Endodermal cell (in vitro differentiated cells): ENCODE data around the gene NPAS3. TPM values are rescaled to one million over a fixed set of nuclear protein-coding genes. Genes with fewer than 3 reads are reported as not detected.

ENCODE experiments used
- DNase-seq: peaks from one replicate; pipeline ENCODE4 v3.0.0-alpha.2; 2017
- H3K27ac ChIP-seq: 2 replicates; pipeline ENCODE4 v1.5.1; 2013; ENCODE audit warnings: mild to moderate bottlenecking, low read depth, low read length, moderate library complexity
- H3K27me3 ChIP-seq: 2 replicates; pipeline ENCODE4 v1.6.1; 2013; ENCODE audit warnings: mild to moderate bottlenecking, low read length, moderate library complexity; ENCODE audit not compliant: insufficient read depth, control insufficient read depth, poor library complexity, severe bottlenecking
- H3K36me3 ChIP-seq: 2 replicates; pipeline ENCODE4 v1.7.0; 2013; ENCODE audit warnings: mild to moderate bottlenecking, low read length, moderate library complexity; ENCODE audit not compliant: control insufficient read depth, insufficient read depth
- H3K4me1 ChIP-seq: one replicate; pipeline ENCODE4 v1.7.0; 2013; ENCODE audit warnings: low read length; ENCODE audit not compliant: control insufficient read depth, insufficient read depth
- H3K4me3 ChIP-seq: 2 replicates; pipeline ENCODE4 v1.5.1; 2013; ENCODE audit warnings: mild to moderate bottlenecking, low read length, moderate library complexity
- H3K9ac ChIP-seq: 2 replicates; pipeline ENCODE4 v1.6.1; 2013; ENCODE audit warnings: mild to moderate bottlenecking, low read length, moderate library complexity; ENCODE audit not compliant: poor library complexity, severe bottlenecking; ENCODE audit errors: extremely low read depth
- H3K9me3 ChIP-seq: 2 replicates; pipeline ENCODE4 v1.6.1; 2013; ENCODE audit warnings: mild to moderate bottlenecking, low read length, moderate library complexity; ENCODE audit not compliant: control insufficient read depth
- H3K27ac Mint-ChIP-seq: 2 replicates; pipeline ENCODE4 v1.8.0; 2020; ENCODE audit warnings: mixed read lengths
- H3K27me3 Mint-ChIP-seq: 2 replicates; pipeline ENCODE4 v1.8.0; 2021; ENCODE audit warnings: mild to moderate bottlenecking, mixed read lengths; ENCODE audit not compliant: insufficient read depth
- H3K36me3 Mint-ChIP-seq: 2 replicates; pipeline ENCODE4 v1.8.0; 2020; ENCODE audit warnings: low read depth, mixed read lengths
- H3K4me1 Mint-ChIP-seq: 2 replicates; pipeline ENCODE4 v1.8.0; 2020; ENCODE audit warnings: mixed read lengths
- H3K4me3 Mint-ChIP-seq: 2 replicates; pipeline ENCODE4 v1.8.0; 2020; ENCODE audit warnings: mild to moderate bottlenecking, moderate library complexity, mixed read lengths
- H3K9me3 Mint-ChIP-seq: 2 replicates; pipeline ENCODE4 v1.8.0; 2020; ENCODE audit warnings: mild to moderate bottlenecking, mixed read lengths
- CTCF ChIP-seq: fragments of 200-600 bp; sonication (generic); conservative IDR thresholded peaks from 2 replicates; pipeline ENCODE4 v1.5.0; 2021; ENCODE audit warnings: antibody characterized with exemption, mild to moderate bottlenecking
- WGBS, 2 experiments: methylation state at CpG; one replicate each; pipeline versions ENCODE4 v1.1.5 to v1.1.7; 2013; ENCODE audit warnings: missing lambda C conversion rate in 2 of 2, mixed read lengths in 1 of 2; ENCODE audit not compliant: insufficient coverage in 1 of 2, insufficient read length in 1 of 2; 5-methylcytosine and 5-hydroxymethylcytosine counted together
- total RNA-seq, 2 donors: library from RNA; stranded (reverse); fragmentation: NEBNext Ultra II Directional in 1 of 2; extraction: Animal tissue kit (Norgen Biotek cat#: 25700) in 1 of 2; gene quantifications; 2 replicates in 1 of 2; 3 replicates in 1 of 2; pipeline ENCODE4 v1.2.1, GENCODE V29; 2021

Gene NPAS3
- total RNA-seq, 2 donors from 2014 or later, result 1.4 to 1.6 TPM

- H3K27ac Mint-ChIP-seq, result no peak overlapping the region
Measured at GRCh38 chr14:33029511-33029910, 90.8 kb downstream of the NPAS3 start.

GRCh38 chr14:33030386-33030785, 91.7 kb downstream of the NPAS3 start:
- DNase-seq, result no peak
- 71 to 93% methylated on average over 1 to 4 of the region's 4 CpGs for WGBS, 2 experiments
- Mint-ChIP-seq H3K4me1 (peaks cover 7% of the 10 kb centered on the region), H3K4me3 (no peak overlapping the region), H3K27me3 (no peaks in the 10 kb centered on the region), H3K36me3 (no peaks in the 10 kb centered on the region), H3K9me3 (peaks cover 3% of the 10 kb centered on the region), H3K27ac (no peak overlapping the region)
- TF ChIP-seq CTCF, result no peak
- H3K4me3 ChIP-seq, result no peak overlapping the region
- H3K27me3 ChIP-seq, result no peaks in the 10 kb centered on the region
- no peak overlapping the region for H3K9ac ChIP-seq
- no peaks in the 10 kb centered on the region for H3K36me3 ChIP-seq
- H3K4me1 ChIP-seq, result no peaks in the 10 kb centered on the region
- H3K27ac ChIP-seq, result no peak overlapping the region
- H3K9me3 ChIP-seq, result no peaks in the 10 kb centered on the region

More at GRCh38 chr14:33029511-33029910, 90.8 kb downstream of the NPAS3 start:
- Mint-ChIP-seq H3K4me3 (no peak overlapping the region), H3K36me3 (no peaks in the 10 kb centered on the region), H3K9me3 (peaks cover 3% of the 10 kb centered on the region), H3K27me3 (no peaks in the 10 kb centered on the region), H3K4me1 (peaks cover 7% of the 10 kb centered on the region)
- no peaks in the 10 kb centered on the region for H3K27me3 ChIP-seq
- no peaks in the 10 kb centered on the region for H3K4me1 ChIP-seq
- no peak for TF ChIP-seq CTCF
- H3K9me3 ChIP-seq, result no peaks in the 10 kb centered on the region
- no peak overlapping the region for H3K27ac ChIP-seq
- H3K9ac ChIP-seq, result no peak overlapping the region
- DNase-seq, result no peak
- H3K36me3 ChIP-seq, result no peaks in the 10 kb centered on the region
- no peak overlapping the region for H3K4me3 ChIP-seq

GRCh38 chr14:33035416-33036194, 96.9 kb downstream of the NPAS3 start:
- TF ChIP-seq CTCF, result no peak
- H3K27me3 ChIP-seq, result no peaks in the 10 kb centered on the region
- H3K9ac ChIP-seq, result no peak overlapping the region
- 91 to 100% methylated on average over 5 of the region's 5 CpGs for WGBS, 2 experiments
- Mint-ChIP-seq H3K9me3 (no peaks in the 10 kb centered on the region), H3K27ac (no peak overlapping the region), H3K27me3 (no peaks in the 10 kb centered on the region), H3K4me3 (no peak overlapping the region), H3K4me1 (no peaks in the 10 kb centered on the region), H3K36me3 (no peaks in the 10 kb centered on the region)
- no peaks in the 10 kb centered on the region for H3K36me3 ChIP-seq
- no peaks in the 10 kb centered on the region for H3K4me1 ChIP-seq
- no peak overlapping the region for H3K27ac ChIP-seq
- H3K9me3 ChIP-seq, result no peaks in the 10 kb centered on the region
- DNase-seq, result no peak
- H3K4me3 ChIP-seq, result no peak overlapping the region
